ENCODE data around the gene PRDX3. TPM values are rescaled to one million over a fixed set of nuclear protein-coding genes. Genes with fewer than 3 reads are reported as not detected.

Gene PRDX3
- 218 and 291 TPM in 2 replicates for total RNA-seq

DNA sequence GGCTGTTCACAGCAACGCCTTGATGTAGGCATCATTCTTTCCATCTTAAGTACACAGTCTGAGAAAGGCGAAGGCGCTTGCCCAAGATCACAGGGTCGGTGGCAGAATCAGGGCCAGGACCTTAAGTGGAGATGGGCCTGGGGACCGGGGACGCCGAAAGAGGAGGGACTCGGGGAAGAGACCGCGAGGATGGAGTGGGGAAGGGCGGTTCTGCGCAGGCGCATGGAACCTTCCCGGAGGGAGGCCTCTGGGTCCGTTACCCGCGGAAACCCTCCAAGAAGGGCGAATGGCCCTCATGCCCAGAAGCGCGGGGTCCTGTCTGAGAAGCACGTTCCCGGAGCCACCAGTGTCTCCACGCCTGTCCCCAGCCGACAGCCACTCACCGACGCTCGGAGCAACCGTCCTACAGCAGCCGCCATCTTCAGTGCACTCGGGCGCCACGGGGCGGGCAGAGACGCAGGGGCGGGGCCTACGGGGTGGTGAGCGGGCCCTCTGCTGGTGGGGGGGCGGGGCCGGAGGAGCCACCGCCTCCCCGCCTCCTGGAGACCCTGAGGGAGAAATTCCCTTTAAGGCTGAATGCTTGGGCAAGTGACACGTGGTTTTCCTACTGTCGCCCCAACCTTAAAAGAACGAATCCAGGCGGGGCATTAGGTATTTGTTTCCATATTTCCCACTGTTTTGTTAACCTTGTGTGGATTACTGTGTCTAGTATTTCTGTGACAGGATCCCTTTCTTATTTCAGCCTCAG lies at the start of gene PRDX3:
Gene PRDX3 (minus strand): TSS at position 441 of the 748 bp plus-strand sequence. CDS start 22 bp downstream, at position 419.

GRCh38 chr10:119207366-119207666 lies 28.7 kb upstream of the PRDX3 start, which contains the start of gene GRK5:
TSS of gene GRK5 (plus strand) at chr10:119207571. CDS start at chr10:119207918, 347 bp downstream.

GRCh38 chr10:119165171-119166117 lies 13.2 kb downstream of the PRDX3 start, which contains the start of gene SFXN4:
TSS of gene SFXN4 (minus strand) at chr10:119165714. CDS start at chr10:119165647, 67 bp downstream.

Small RNA genes within 50 kb of the gene (small RNA-seq; reads per million reads assigned to genes)
- not detected for gene RN7SL749P

Other genes with a start within 250 kb of the PRDX3 start
- 0.07 and 0.27 TPM in 2 replicates for gene NANOS1, start 149.1 kb downstream of the PRDX3 start, total RNA-seq
- 173 and 176 TPM in 2 replicates for gene EIF3A, start 98.0 kb downstream of the PRDX3 start, total RNA-seq
- gene DENND10, start 74.7 kb downstream of the PRDX3 start, total RNA-seq, result 62.5 and 76.4 TPM in 2 replicates
- gene SFXN4, start 13.1 kb downstream of the PRDX3 start, total RNA-seq, result 17.0 and 25.4 TPM in 2 replicates
- gene GRK5, start 28.8 kb upstream of the PRDX3 start, total RNA-seq, result 27.7 and 29.4 TPM in 2 replicates